GM18505 (cell line): ENCODE results near the gene GNPDA2.

Experiments used
- ATAC-seq: cut with Tn5 transposase; IDR thresholded peaks from one replicate; pipeline ENCODE4 v1.9.1; 2021; ENCODE audit not compliant: unreplicated experiment
- POLR2A ChIP-seq: IDR thresholded peaks from 4 replicates; pipeline ENCODE4 v1.6.1; 2011; ENCODE audit warnings: borderline replicate concordance; ENCODE audit not compliant: insufficient read depth, insufficient read length; ENCODE audit errors: extremely low read depth

Gene GNPDA2

GRCh38 chr4:44725166-44725565 is 1.2 kb downstream of the GNPDA2 start:
- ATAC-seq = no peak

GRCh38 chr4:44722001-44722400 is 4.4 kb downstream of the GNPDA2 start:
- no peak for TF ChIP-seq POLR2A
- no peak for ATAC-seq

More at GRCh38 chr4:44725166-44725565, 1.2 kb downstream of the GNPDA2 start:
- TF ChIP-seq POLR2A = no peak

GRCh38 chr4:44720371-44720770 is 6.0 kb downstream of the GNPDA2 start:
- no peak for ATAC-seq
- TF ChIP-seq POLR2A = no peak

- TF ChIP-seq POLR2A = no peak
- ATAC-seq = no peak
Measured at GRCh38 chr4:44716597-44716996, 9.8 kb downstream of the GNPDA2 start.

- no peak for TF ChIP-seq POLR2A
- ATAC-seq = no peak
Measured at GRCh38 chr4:44713125-44713524, 13.2 kb downstream of the GNPDA2 start.

- no peak for ATAC-seq
Measured at GRCh38 chr4:44704673-44705072, 21.7 kb downstream of the GNPDA2 start.

GRCh38 chr4:44701037-44701436 is 25.3 kb downstream of the GNPDA2 start:
- no peak for ATAC-seq
- TF ChIP-seq POLR2A = no peak

More at GRCh38 chr4:44704673-44705072, 21.7 kb downstream of the GNPDA2 start:
- TF ChIP-seq POLR2A = no peak

- no peak for TF ChIP-seq POLR2A
Measured at GRCh38 chr4:44700427-44700826, 25.9 kb downstream of the GNPDA2 start.

GRCh38 chr4:44684648-44685047 is 41.7 kb downstream of the GNPDA2 start:
- no peak for ATAC-seq

More at GRCh38 chr4:44700427-44700826, 25.9 kb downstream of the GNPDA2 start:
- ATAC-seq = no peak

GRCh38 chr4:44679060-44679459 is 47.3 kb downstream of the GNPDA2 start:
- no peak for TF ChIP-seq POLR2A
- peak; percentile 0 for ATAC-seq

More at GRCh38 chr4:44684648-44685047, 41.7 kb downstream of the GNPDA2 start:
- TF ChIP-seq POLR2A = no peak

- peak; percentile 96 for ATAC-seq
Measured at GRCh38 chr4:44678094-44679041, 48.0 kb downstream of the GNPDA2 start, which contains the start of gene GUF1. GUF1 (plus strand) TSS chr4:44678420; CDS start chr4:44678623, 203 bp downstream.

GRCh38 chr4:44675366-44675765 is 51.0 kb downstream of the GNPDA2 start:
- TF ChIP-seq POLR2A = no peak
- no peak for ATAC-seq

More at GRCh38 chr4:44678094-44679041, 48.0 kb downstream of the GNPDA2 start, which contains the start of gene GUF1:
- peak; percentile 97 for TF ChIP-seq POLR2A

- no peak for ATAC-seq
- no peak for TF ChIP-seq POLR2A
Measured at GRCh38 chr4:44674471-44674870, 51.9 kb downstream of the GNPDA2 start.

GRCh38 chr4:44671636-44672035 is 54.7 kb downstream of the GNPDA2 start:
- ATAC-seq = no peak
- TF ChIP-seq POLR2A = no peak
